ENCODE results near the gene ACADVL.

GRCh38 chr17:7177191-7177953, 42.4 kb upstream of the ACADVL start:
- TF ChIP-seq POLR2AphosphoS5 (IDR thresholded peaks at IDR 0.05; ENCODE audit: borderline replicate concordance, low read depth, low read length) (no peak), EZH2 (IDR thresholded peaks at IDR 0.05) (no peak), FOXP2 (optimal IDR thresholded peaks at IDR 0.05; ENCODE audit: control extremely low read depth, extremely low read length, insufficient read depth) (no peak)
